ENCODE measurements around the gene WIPF1. TPM values are rescaled to one million over a fixed set of nuclear protein-coding genes. Genes with fewer than 3 reads are reported as not detected.

Gene WIPF1
- total and polyA plus RNA-seq, 4 experiments from 2014 or later = 79.2 to 484 (median 326) TPM

DNA sequence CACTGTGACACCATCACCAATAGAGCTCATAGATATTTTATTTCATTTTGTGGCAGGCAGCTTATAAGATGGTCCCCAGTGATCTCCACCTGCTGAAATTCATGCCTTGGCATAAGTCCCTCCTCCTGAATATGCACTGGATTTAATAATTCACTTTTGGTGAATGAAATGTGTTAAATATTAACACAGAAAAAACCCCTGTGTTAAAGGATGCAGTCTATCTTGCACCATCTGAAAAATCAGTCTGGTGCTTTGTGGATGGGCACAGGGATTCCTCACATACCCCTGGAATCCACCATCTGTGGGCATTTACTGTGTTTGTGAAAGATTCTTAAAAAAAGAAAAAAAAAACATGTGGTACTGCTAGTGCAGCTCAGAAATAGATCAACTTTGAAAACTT lies 26.1 kb upstream of the WIPF1 start:
- H3K4me3 ChIP-seq (ENCODE audit: low read length in 2 of 2) = no peak overlapping the region

GRCh38 chr2:174623106-174623637 lies 25.6 kb upstream of the WIPF1 start:
- CTCF ChIA-PET (ENCODE audit: partially characterized antibody) = interaction anchor here (0.6 to 1.8 kb wide), 8 partner anchors 9 to 76 kb away, joined by 3 to 5 read pairs (median 4); no protein-coding TSS in a partner anchor
- H3K9me3 Mint-ChIP-seq = no peaks in the 10 kb centered on the region
- intact Hi-C loops (cut with micrococcal nuclease) = no loop called here
- POLR2A ChIA-PET (ENCODE audit: partially characterized antibody) = interaction anchor here (0.9 to 2.2 kb wide), 5 partner anchors 9 to 29 kb away, joined by 3 to 10 read pairs (median 5); no protein-coding TSS in a partner anchor
- peaks cover 27% of the 10 kb centered on the region for H3K36me3 ChIP-seq (ENCODE audit: insufficient read depth, low read length)
- no peaks in the 10 kb centered on the region for H3K27me3 Mint-ChIP-seq
- H3K27ac ChIP-seq (ENCODE audit: low read depth, low read length) = peak overlapping the region; percentile 28
- no peak overlapping the region for H3K4me3 Mint-ChIP-seq
- peaks cover 68% of the 10 kb centered on the region for H3K4me1 ChIP-seq (ENCODE audit: insufficient read depth, low read length)
- no peak overlapping the region for H3K4me3 ChIP-seq (ENCODE audit: low read length in 2 of 2)
- peaks cover 37 to 61% of the 10 kb centered on the region in 2 donors for H3K36me3 Mint-ChIP-seq
- peaks cover 52 to 80% (median 68%) of the 10 kb centered on the region in 4 donors for H3K4me1 Mint-ChIP-seq
- H3K9me3 ChIP-seq (ENCODE audit: control insufficient read depth in 1 of 2, low read length in 2 of 2) = no peaks in the 10 kb centered on the region
- H3K27ac Mint-ChIP-seq = peak overlapping the region; percentile 23 to 85 (median 78)
- no peaks in the 10 kb centered on the region for H3K27me3 ChIP-seq (ENCODE audit: insufficient read depth, low read length)
- DNase-seq = no peak

More for the DNA sequence above, 26.1 kb upstream of the WIPF1 start:
- peak overlapping the region in 6 of 7 donors; percentile 52 to 85 (median 79) for H3K27ac Mint-ChIP-seq
- no peak for DNase-seq
- POLR2A ChIA-PET (ENCODE audit: partially characterized antibody) = interaction anchor here (0.9 to 2.2 kb wide), 5 partner anchors 9 to 30 kb away, joined by 3 to 10 read pairs (median 4); no protein-coding TSS in a partner anchor
- Histone ChIP-seq H3K4me1 (ENCODE audit: insufficient read depth, low read length) (peaks cover 68% of the 10 kb centered on the region), H3K27me3 (ENCODE audit: insufficient read depth, low read length) (no peaks in the 10 kb centered on the region), H3K36me3 (ENCODE audit: insufficient read depth, low read length) (peaks cover 27% of the 10 kb centered on the region), H3K27ac (ENCODE audit: low read depth, low read length) (peak overlapping the region; percentile 28), H3K9me3 (ENCODE audit: control insufficient read depth in 1 of 2, low read length in 2 of 2) (no peaks in the 10 kb centered on the region)
- H3K36me3 Mint-ChIP-seq = peaks cover 42 to 65% of the 10 kb centered on the region in 2 donors
- peaks cover 51 to 80% (median 67%) of the 10 kb centered on the region in 4 donors for H3K4me1 Mint-ChIP-seq
- intact Hi-C loops (cut with micrococcal nuclease) = no loop called here
- CTCF ChIA-PET (ENCODE audit: partially characterized antibody) = interaction anchor here (0.6 to 1.8 kb wide), 8 partner anchors 9 to 65 kb away, joined by 3 to 5 read pairs (median 4); no protein-coding TSS in a partner anchor
- H3K27me3 Mint-ChIP-seq = no peaks in the 10 kb centered on the region
- no peaks in the 10 kb centered on the region for H3K9me3 Mint-ChIP-seq
- peak overlapping the region in 1 of 8 donors; percentile 44 for H3K4me3 Mint-ChIP-seq

DNA sequence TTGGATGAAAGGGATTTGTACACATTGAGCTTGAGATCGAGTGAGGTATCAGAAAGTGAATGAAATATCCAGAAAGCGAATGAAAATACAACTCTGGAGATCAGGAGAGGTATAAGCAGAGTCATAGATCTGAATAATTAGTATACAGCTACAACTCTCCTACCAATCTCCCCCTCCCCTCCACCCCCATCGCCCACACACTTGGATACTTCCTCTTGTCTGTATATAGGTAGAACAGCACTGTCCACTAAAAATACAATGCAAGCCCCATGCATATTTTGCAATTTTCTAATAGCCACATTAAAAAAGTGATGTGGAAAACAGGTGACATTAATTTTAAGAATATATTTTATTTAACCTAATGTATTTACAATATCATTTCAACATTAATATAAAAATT lies 23.7 kb upstream of the WIPF1 start:
- DNase-seq = no peak
- Histone ChIP-seq H3K4me1 (ENCODE audit: insufficient read depth, low read length) (peaks cover 68% of the 10 kb centered on the region), H3K9me3 (ENCODE audit: control insufficient read depth in 1 of 2, low read length in 2 of 2) (no peaks in the 10 kb centered on the region), H3K27me3 (ENCODE audit: insufficient read depth, low read length) (no peaks in the 10 kb centered on the region), H3K36me3 (ENCODE audit: insufficient read depth, low read length) (peaks cover 30% of the 10 kb centered on the region), H3K4me3 (ENCODE audit: low read length in 2 of 2) (no peak overlapping the region), H3K27ac (ENCODE audit: low read depth, low read length) (no peak overlapping the region)
- intact Hi-C loops (cut with micrococcal nuclease) = no loop called here
- CTCF ChIA-PET (ENCODE audit: partially characterized antibody) = interaction anchor here (0.7 to 1.3 kb wide), 2 partner anchors 9 to 66 kb away, joined by 3 to 4 read pairs; no protein-coding TSS in a partner anchor
- POLR2A ChIA-PET (ENCODE audit: partially characterized antibody) = interaction anchor here (1.1 to 6.4 kb wide), 6 partner anchors 8 to 26 kb away, joined by 3 to 43 read pairs (median 4); partner anchors contain the start of gene WIPF1
- no peak overlapping the region for H3K4me3 Mint-ChIP-seq
- H3K27ac Mint-ChIP-seq = peak overlapping the region in 3 of 7 donors; percentile 1 to 87 (median 4)
- H3K4me1 Mint-ChIP-seq = peaks cover 57 to 80% (median 70%) of the 10 kb centered on the region in 4 donors
- H3K9me3 Mint-ChIP-seq = no peaks in the 10 kb centered on the region
- peaks cover 31 to 48% of the 10 kb centered on the region in 2 donors for H3K36me3 Mint-ChIP-seq
- H3K27me3 Mint-ChIP-seq = no peaks in the 10 kb centered on the region

DNA sequence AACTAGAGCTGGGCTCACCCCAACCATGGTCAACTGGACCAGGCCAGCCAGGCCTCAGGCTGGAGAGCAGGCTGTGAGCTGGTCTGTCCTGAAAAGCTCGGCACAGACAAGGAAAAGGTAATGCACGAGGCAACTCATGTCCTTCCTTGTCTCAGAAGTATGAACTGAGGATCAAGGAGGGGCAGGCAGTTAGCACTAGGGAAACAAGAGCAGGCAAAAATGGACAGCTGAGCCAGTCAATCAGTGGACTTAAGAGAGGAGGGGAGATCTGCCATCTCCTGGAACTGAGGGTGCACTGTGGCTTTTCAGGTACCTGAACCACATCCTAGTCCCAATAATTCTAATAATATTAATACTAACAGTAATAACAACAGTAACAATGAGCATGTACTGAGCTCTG lies 20.6 kb upstream of the WIPF1 start:
- no peak for DNase-seq
- Histone ChIP-seq H3K9me3 (ENCODE audit: control insufficient read depth in 1 of 2, low read length in 2 of 2) (no peaks in the 10 kb centered on the region), H3K27ac (ENCODE audit: low read depth, low read length) (peak overlapping the region; percentile 39), H3K4me1 (ENCODE audit: insufficient read depth, low read length) (peaks cover 70% of the 10 kb centered on the region), H3K36me3 (ENCODE audit: insufficient read depth, low read length) (peaks cover 5% of the 10 kb centered on the region), H3K4me3 (ENCODE audit: low read length in 2 of 2) (peak overlapping the region in 1 of 2 donors; percentile 22), H3K27me3 (ENCODE audit: insufficient read depth, low read length) (no peaks in the 10 kb centered on the region)
- ChIA-PET POLR2A (ENCODE audit: partially characterized antibody) (interaction anchor here (0.8 to 15.0 kb wide), 4 partner anchors 9 to 21 kb away, joined by 3 to 233 read pairs (median 24); partner anchors contain the start of gene WIPF1), CTCF (ENCODE audit: partially characterized antibody) (interaction anchor here (0.7 to 1.7 kb wide), 5 partner anchors 14 to 77 kb away, joined by 3 to 5 read pairs (median 4); no protein-coding TSS in a partner anchor)
- intact Hi-C loops (cut with micrococcal nuclease) = loop anchor here (1.0 kb wide), 1 partner anchor 10 kb away; no protein-coding TSS in a partner anchor
- H3K27me3 Mint-ChIP-seq = no peaks in the 10 kb centered on the region
- peaks cover 57 to 85% (median 73%) of the 10 kb centered on the region in 4 donors for H3K4me1 Mint-ChIP-seq
- peaks cover 29 to 44% of the 10 kb centered on the region in 2 donors for H3K36me3 Mint-ChIP-seq
- H3K27ac Mint-ChIP-seq = peak overlapping the region; percentile 75 to 93 (median 91)
- H3K4me3 Mint-ChIP-seq = peak overlapping the region in 7 of 8 donors; percentile 47 to 78 (median 70)
- no peaks in the 10 kb centered on the region for H3K9me3 Mint-ChIP-seq

GRCh38 chr2:174617718-174618117 lies 20.1 kb upstream of the WIPF1 start:
- peaks cover 3% of the 10 kb centered on the region for H3K36me3 ChIP-seq (ENCODE audit: insufficient read depth, low read length)
- Mint-ChIP-seq H3K4me3 (peak overlapping the region; percentile 7 to 78 (median 68)), H3K27me3 (no peaks in the 10 kb centered on the region), H3K27ac (peak overlapping the region; percentile 75 to 93 (median 91)), H3K9me3 (no peaks in the 10 kb centered on the region), H3K36me3 (peaks cover 29 to 42% of the 10 kb centered on the region in 2 donors), H3K4me1 (peaks cover 56 to 86% (median 75%) of the 10 kb centered on the region in 4 donors)
- H3K27ac ChIP-seq (ENCODE audit: low read depth, low read length) = peak overlapping the region; percentile 39
- H3K4me1 ChIP-seq (ENCODE audit: insufficient read depth, low read length) = peaks cover 73% of the 10 kb centered on the region
- ChIA-PET CTCF (ENCODE audit: partially characterized antibody) (interaction anchor here (0.7 to 2.5 kb wide), 6 partner anchors 8 to 70 kb away, joined by 3 to 7 read pairs (median 4); no protein-coding TSS in a partner anchor), POLR2A (ENCODE audit: partially characterized antibody) (interaction anchor here (0.8 to 15.0 kb wide), 3 partner anchors 11 to 20 kb away, joined by 4 to 233 read pairs (median 43); partner anchors contain the start of gene WIPF1)
- peak overlapping the region in 1 of 2 donors; percentile 22 for H3K4me3 ChIP-seq (ENCODE audit: low read length in 2 of 2)
- no peaks in the 10 kb centered on the region for H3K27me3 ChIP-seq (ENCODE audit: insufficient read depth, low read length)
- intact Hi-C loops (cut with micrococcal nuclease) = loop anchor here (1.0 to 2.0 kb wide), 2 partner anchors 9 to 13 kb away; no protein-coding TSS in a partner anchor
- H3K9me3 ChIP-seq (ENCODE audit: control insufficient read depth in 1 of 2, low read length in 2 of 2) = no peaks in the 10 kb centered on the region
- no peak for DNase-seq

DNA sequence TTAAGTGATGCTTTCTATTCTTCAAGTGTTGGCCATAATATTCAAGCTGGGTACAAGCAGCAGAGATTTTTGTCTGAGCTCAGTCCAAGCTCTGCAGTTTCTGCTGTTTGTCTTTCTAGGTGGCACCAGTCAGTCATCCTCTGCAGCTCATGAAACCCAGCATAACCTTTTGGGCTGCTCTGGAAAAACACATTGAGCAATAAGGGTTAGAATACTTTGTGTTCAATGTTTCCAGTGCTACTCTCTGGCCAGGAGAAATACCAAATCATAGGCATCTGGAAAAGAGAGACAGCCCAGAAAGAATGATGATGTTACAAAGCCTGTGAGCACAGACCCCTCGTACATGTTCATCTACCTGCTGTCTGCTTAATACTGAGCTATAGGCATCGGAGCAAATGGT lies 19.5 kb upstream of the WIPF1 start:
- H3K9me3 ChIP-seq (ENCODE audit: control insufficient read depth in 1 of 2, low read length in 2 of 2) = no peaks in the 10 kb centered on the region
- H3K4me1 ChIP-seq (ENCODE audit: insufficient read depth, low read length) = peaks cover 76% of the 10 kb centered on the region
- no peak overlapping the region for H3K4me3 ChIP-seq (ENCODE audit: low read length in 2 of 2)
- H3K36me3 Mint-ChIP-seq = peaks cover 32 to 41% of the 10 kb centered on the region in 2 donors
- H3K4me1 Mint-ChIP-seq = peaks cover 58 to 87% (median 75%) of the 10 kb centered on the region in 4 donors
- no peaks in the 10 kb centered on the region for H3K9me3 Mint-ChIP-seq
- POLR2A ChIA-PET (ENCODE audit: partially characterized antibody) = interaction anchor here (6.4 to 15.0 kb wide), 2 partner anchors 16 to 20 kb away, joined by 43 to 233 read pairs; partner anchors contain the start of gene WIPF1
- peak overlapping the region; percentile 41 to 93 (median 82) for H3K27ac Mint-ChIP-seq
- H3K4me3 Mint-ChIP-seq = peak overlapping the region in 7 of 8 donors; percentile 47 to 78 (median 70)
- H3K27me3 ChIP-seq (ENCODE audit: insufficient read depth, low read length) = no peaks in the 10 kb centered on the region
- peak overlapping the region; percentile 24 for H3K27ac ChIP-seq (ENCODE audit: low read depth, low read length)
- no peaks in the 10 kb centered on the region for H3K27me3 Mint-ChIP-seq
- H3K36me3 ChIP-seq (ENCODE audit: insufficient read depth, low read length) = peaks cover 3% of the 10 kb centered on the region
- CTCF ChIA-PET (ENCODE audit: partially characterized antibody) = interaction anchor here (1.0 to 2.5 kb wide), 6 partner anchors 9 to 44 kb away, joined by 3 to 12 read pairs (median 6); partner anchors contain the start of gene WIPF1
- no peak for DNase-seq
- intact Hi-C loops (cut with micrococcal nuclease) = loop anchor here (2.0 kb wide), 1 partner anchor 14 kb away; no protein-coding TSS in a partner anchor

Data from CD4-positive, alpha-beta memory T cell (primary cell).